Testis (tissue), 3 donors: Measurements from ENCODE around the gene USP15. TPM values are rescaled to one million over a fixed set of nuclear protein-coding genes. Genes with fewer than 3 reads are reported as not detected.

ENCODE experiments used
- DNase-seq: peaks from one replicate; pipeline ENCODE4 v3.0.0-alpha.2; 2019
- H3K27ac ChIP-seq, 2 donors: fragments of 200-600 bp; sonication (generic); one replicate each; pipeline ENCODE4 v1.5.1; 2019
- H3K27me3 ChIP-seq: fragments of 200-600 bp; sonication (generic); one replicate; pipeline ENCODE4 v1.5.1; 2019
- H3K36me3 ChIP-seq: fragments of 200-600 bp; sonication (generic); one replicate; pipeline ENCODE4 v1.5.1; 2017; ENCODE audit warnings: low read depth; ENCODE audit errors: missing control alignments
- H3K4me1 ChIP-seq: fragments of 200-600 bp; sonication (generic); one replicate; pipeline ENCODE4 v1.5.1; 2019
- H3K4me3 ChIP-seq, 2 donors: fragments of 200-600 bp; sonication (generic); one replicate each; pipeline ENCODE4 v1.5.1; 2017 to 2019
- H3K9me3 ChIP-seq: fragments of 200-600 bp; sonication (generic); one replicate; pipeline ENCODE4 v1.5.1; 2017
- CTCF ChIP-seq, 3 experiments: fragments of 450-650 bp in 2 of 3; fragments of 200-600 bp in 1 of 3; sonication (generic) in 1 of 3; IDR thresholded peaks; one replicate each; pipeline ENCODE4 v1.5.1; 2016 to 2019; ENCODE audit warnings: antibody characterized with exemption in 3 of 3, mild to moderate bottlenecking in 2 of 3, moderate library complexity in 1 of 3
- POLR2A ChIP-seq: fragments of 450-650 bp; IDR thresholded peaks from one replicate; pipeline ENCODE4 v1.6.1; 2017; ENCODE audit warnings: antibody characterized with exemption, mild to moderate bottlenecking, moderate library complexity
- WGBS, 2 donors: methylation state at CpG; one replicate each; pipeline ENCODE4 v1.1.5; 2018; 5-methylcytosine and 5-hydroxymethylcytosine counted together
- intact Hi-C: fragments of 100-400 bp; cut with DNase I; formaldehyde crosslinking; loops from one replicate; pipeline ENCODE4 v1.15.1; 2023; ENCODE audit warnings: low total_unique reads
- polyA plus RNA-seq: library from polyadenylated mRNA; stranded (reverse); fragments of 350-450 nt; fragmentation: Illumina TruSeq; extraction: RNeasy Lipid Tissue Mini Kit (QIAGEN cat#74804); gene quantifications from one replicate; pipeline ENCODE4 v1.2.3, GENCODE V29; 2014; ENCODE audit warnings: low read depth, low replicate concordance; ENCODE audit not compliant: insufficient read depth
- total RNA-seq, 2 donors: library from RNA; depleted of rRNA; stranded (reverse); fragments of >200 nt; gene quantifications; one replicate each; pipeline ENCODE4 v1.2.3, GENCODE V29; 2016

The USP15 gene
- total and polyA plus RNA-seq, 3 donors from 2014 or later, result 66.1 to 146 (median 128) TPM

- H3K4me3 ChIP-seq, result no peak overlapping the region
- H3K27ac ChIP-seq, result no peak overlapping the region
- H3K27me3 ChIP-seq, result no peaks in the 10 kb centered on the region
- H3K36me3 ChIP-seq, result no peaks in the 10 kb centered on the region
- DNase-seq, result no peak
- no peaks in the 10 kb centered on the region for H3K4me1 ChIP-seq
- TF ChIP-seq POLR2A (no peak), CTCF (IDR thresholded peaks at IDR 0.05) (no peak)
- no peaks in the 10 kb centered on the region for H3K9me3 ChIP-seq
- intact Hi-C loops, result no loop called here
These were observed 56.8 kb downstream of the USP15 start for GRCh38 chr12:62317017-62317416.

- Histone ChIP-seq H3K27me3 (no peaks in the 10 kb centered on the region), H3K4me1 (no peaks in the 10 kb centered on the region), H3K27ac (no peak overlapping the region), H3K9me3 (no peaks in the 10 kb centered on the region), H3K36me3 (no peaks in the 10 kb centered on the region), H3K4me3 (no peak overlapping the region)
- intact Hi-C loops, result no loop called here
- DNase-seq, result no peak
- TF ChIP-seq POLR2A (no peak), CTCF (IDR thresholded peaks at IDR 0.05) (no peak)
- 93 to 96% methylated on average over 2 of the region's 2 CpGs for WGBS, 2 donors
These were observed 58.9 kb downstream of the USP15 start for GRCh38 chr12:62319058-62319457.

- intact Hi-C loops, result no loop called here
- no peaks in the 10 kb centered on the region for H3K9me3 ChIP-seq
- no peaks in the 10 kb centered on the region for H3K4me1 ChIP-seq
- H3K27me3 ChIP-seq, result no peaks in the 10 kb centered on the region
- H3K4me3 ChIP-seq, result no peak overlapping the region
- WGBS, 2 donors, result 93 to 96% methylated on average over 3 of the region's 3 CpGs
- TF ChIP-seq POLR2A (no peak), CTCF (IDR thresholded peaks at IDR 0.05) (no peak)
- DNase-seq, result no peak
- H3K27ac ChIP-seq, result no peak overlapping the region
- no peaks in the 10 kb centered on the region for H3K36me3 ChIP-seq
These were observed 59.9 kb downstream of the USP15 start for GRCh38 chr12:62320054-62320453.

- Histone ChIP-seq H3K4me3 (no peak overlapping the region), H3K27me3 (no peaks in the 10 kb centered on the region), H3K4me1 (no peaks in the 10 kb centered on the region), H3K27ac (no peak overlapping the region), H3K36me3 (no peaks in the 10 kb centered on the region), H3K9me3 (no peaks in the 10 kb centered on the region)
- DNase-seq, result no peak
- WGBS, 2 donors, result 87 to 91% methylated on average over 2 of the region's 2 CpGs
- intact Hi-C loops, result no loop called here
- no peak for TF ChIP-seq CTCF (IDR thresholded peaks at IDR 0.05)
- no peak for TF ChIP-seq POLR2A
These were observed 63.2 kb downstream of the USP15 start for GRCh38 chr12:62323386-62323785.

- H3K36me3 ChIP-seq, result no peaks in the 10 kb centered on the region
These were observed 68.2 kb downstream of the USP15 start for GRCh38 chr12:62328296-62328921.

More at GRCh38 chr12:62328296-62328921, 68.2 kb downstream of the USP15 start:
- Histone ChIP-seq H3K27ac (no peak overlapping the region), H3K9me3 (no peaks in the 10 kb centered on the region), H3K4me1 (no peaks in the 10 kb centered on the region), H3K27me3 (no peaks in the 10 kb centered on the region), H3K4me3 (no peak overlapping the region)
- no peak for DNase-seq
- TF ChIP-seq CTCF (IDR thresholded peaks at IDR 0.05), result no peak
- no peak for TF ChIP-seq POLR2A
- 95% methylated on average over 1 of the region's 1 CpG for WGBS, 2 donors
- intact Hi-C loops, result no loop called here
